Activated CD8-positive, alpha-beta memory T cell treated with anti-CD3 and anti-CD28 coated beads, Interleukin-2, amount 50 U/mL, for 24 hours (primary cell): Measurements from ENCODE around the gene TRAF3.
A peak's percentile ranks its signal among the peaks of the same experiment; 100 is the strongest.

Source experiments
- DNase-seq: peaks from one replicate; pipeline ENCODE4 v3.0.0-alpha.2; 2020; ENCODE audit errors: extremely low read depth

TRAF3 gene

GRCh38 chr14:102908766-102909455 is 131.7 kb downstream of the TRAF3 start:
- DNase-seq = no peak

GRCh38 chr14:102909462-102909861 is 132.2 kb downstream of the TRAF3 start:
- no peak for DNase-seq

GRCh38 chr14:102909911-102910310 is 132.7 kb downstream of the TRAF3 start:
- DNase-seq = no peak

- no peak for DNase-seq
Measured at GRCh38 chr14:102910442-102910841, 133.2 kb downstream of the TRAF3 start.

GRCh38 chr14:102911541-102911951 is 134.3 kb downstream of the TRAF3 start:
- no peak for DNase-seq

GRCh38 chr14:102911991-102912761 is 134.9 kb downstream of the TRAF3 start:
- no peak for DNase-seq

GRCh38 chr14:102913341-102914211 is 136.3 kb downstream of the TRAF3 start:
- DNase-seq = no peak

GRCh38 chr14:102914474-102915291 is 137.4 kb downstream of the TRAF3 start:
- no peak for DNase-seq

GRCh38 chr14:102915292-102916110 is 138.3 kb downstream of the TRAF3 start:
- DNase-seq = no peak

- DNase-seq = no peak
Measured at GRCh38 chr14:102916347-102917055, 139.3 kb downstream of the TRAF3 start.

GRCh38 chr14:102917056-102917385 is 139.8 kb downstream of the TRAF3 start:
- no peak for DNase-seq

GRCh38 chr14:102917469-102918211 is 140.4 kb downstream of the TRAF3 start:
- peak; percentile 17 for DNase-seq

GRCh38 chr14:102918438-102918837 is 141.2 kb downstream of the TRAF3 start:
- DNase-seq = no peak

- no peak for DNase-seq
Measured at GRCh38 chr14:102920273-102920997, 143.2 kb downstream of the TRAF3 start.

- DNase-seq = no peak
Measured at GRCh38 chr14:102920998-102921304, 143.7 kb downstream of the TRAF3 start.

- no peak for DNase-seq
Measured at GRCh38 chr14:102922490-102923200, 145.4 kb downstream of the TRAF3 start, which contains the start of gene AMN. TSS of gene AMN (plus strand) at chr14:102922663. CDS start at chr14:102922689, 26 bp downstream.

- no peak for DNase-seq
Measured at GRCh38 chr14:102923201-102923924, 146.1 kb downstream of the TRAF3 start.
